Fibroblast of villous mesenchyme (primary cell): ENCODE measurements around the gene SLC8A1. TPM values are rescaled to one million over a fixed set of nuclear protein-coding genes. Genes with fewer than 3 reads are reported as not detected.

Experiments used
- DNase-seq: peaks from one replicate; pipeline ENCODE4 v3.0.0-alpha.2; 2010; ENCODE audit warnings: low read depth
- H3K4me3 ChIP-seq: 2 replicates; pipeline ENCODE4 v1.5.1; 2011; ENCODE audit warnings: low read depth, mild to moderate bottlenecking, low read length
- CTCF ChIP-seq: IDR thresholded peaks from 2 replicates; pipeline ENCODE4 v1.5.1; 2012; ENCODE audit warnings: low read depth, mild to moderate bottlenecking, low read length; ENCODE audit not compliant: insufficient read depth
- total RNA-seq: library from RNA; depleted of rRNA; stranded (reverse); fragments of >200 nt; gene quantifications from 2 replicates; pipeline ENCODE4 v1.2.3, GENCODE V29; 2012

The SLC8A1 gene
- total RNA-seq, 1 donor = 98.9 TPM

DNA sequence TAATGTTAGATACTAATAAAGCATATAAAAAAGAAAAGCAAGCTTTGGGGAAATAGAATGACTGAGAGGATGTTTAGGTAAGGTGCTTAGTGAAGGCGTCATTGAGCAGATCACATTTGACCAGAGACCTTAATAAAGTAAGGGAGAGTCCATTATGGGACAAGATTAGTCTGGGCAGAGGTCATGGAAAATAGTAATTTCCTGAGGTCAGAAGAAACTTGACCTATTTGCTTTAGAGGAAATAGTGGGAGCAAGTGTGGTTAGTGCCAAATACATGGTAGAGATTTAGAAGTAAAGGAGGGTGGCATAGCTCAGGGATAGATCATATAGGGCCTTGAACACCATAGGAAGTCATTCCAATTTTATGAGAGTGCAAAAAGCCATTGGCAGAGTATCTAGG, 24.5 kb upstream of the SLC8A1 start:
- H3K4me3 ChIP-seq = no peak overlapping the region
- no peak for DNase-seq
- TF ChIP-seq CTCF = no peak

GRCh38 chr2:40474306-40474705, 22.4 kb upstream of the SLC8A1 start:
- TF ChIP-seq CTCF = no peak
- no peak for DNase-seq

DNA sequence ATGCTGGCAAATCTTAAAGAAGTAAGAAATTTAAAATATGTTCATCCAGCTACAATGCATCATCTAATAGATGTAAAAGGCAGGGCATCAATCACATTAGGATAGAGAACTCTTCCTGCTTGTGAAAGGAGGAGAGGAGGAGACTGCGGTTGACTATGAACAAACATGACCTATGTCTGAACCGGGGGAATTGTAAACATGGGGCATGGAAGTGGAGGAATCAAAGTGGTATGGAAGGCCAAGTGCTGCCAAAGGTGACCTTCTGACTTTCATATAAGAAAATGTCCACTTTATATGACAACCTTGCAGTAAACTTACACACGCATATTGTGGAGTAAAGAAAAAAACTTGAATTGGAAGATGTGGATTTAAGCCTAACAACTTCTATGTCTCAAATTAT, 20.0 kb upstream of the SLC8A1 start:
- DNase-seq = no peak
- TF ChIP-seq CTCF = no peak
- H3K4me3 ChIP-seq = no peak overlapping the region

More at GRCh38 chr2:40474306-40474705, 22.4 kb upstream of the SLC8A1 start:
- H3K4me3 ChIP-seq = no peak overlapping the region

- no peak for DNase-seq
- no peak for TF ChIP-seq CTCF
- no peak overlapping the region for H3K4me3 ChIP-seq
Observed at GRCh38 chr2:40470822-40471813, 19.2 kb upstream of the SLC8A1 start.

GRCh38 chr2:40466935-40467572, 15.2 kb upstream of the SLC8A1 start:
- H3K4me3 ChIP-seq = no peak overlapping the region
- TF ChIP-seq CTCF = no peak
- no peak for DNase-seq

- H3K4me3 ChIP-seq = no peak overlapping the region
- no peak for TF ChIP-seq CTCF
- DNase-seq = no peak
Observed at GRCh38 chr2:40466332-40466906, 14.5 kb upstream of the SLC8A1 start.
